ENCODE measurements around the gene RNF186.

DNA sequence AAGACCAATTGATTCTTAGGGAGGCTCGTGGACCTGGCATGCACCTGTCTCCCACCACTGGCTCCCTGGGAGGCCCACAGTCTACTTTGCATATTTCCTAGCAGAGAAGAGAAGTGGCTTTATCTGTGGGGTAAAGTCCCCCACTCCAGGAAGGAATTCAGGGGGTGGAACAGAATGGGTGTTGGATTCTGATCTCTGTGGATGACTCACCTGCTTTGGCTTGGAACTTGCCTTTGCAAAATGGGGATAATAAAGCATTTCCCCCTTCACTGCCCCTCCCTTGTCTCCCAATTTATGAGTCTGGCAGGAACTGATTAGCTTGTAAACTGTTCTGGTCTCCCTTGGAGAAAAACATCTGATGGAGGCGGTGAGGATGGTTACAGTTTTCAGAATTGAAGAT is 46.0 kb upstream of the RNF186 start:
- no peak for TF ChIP-seq JUND (IDR thresholded peaks at IDR 0.05)
- TF ChIP-seq GABPA (IDR thresholded peaks at IDR 0.05 in 1 of 2, conservative IDR thresholded peaks at IDR 0.05 in 1 of 2) = no peak
- TF ChIP-seq, protein P1, sequence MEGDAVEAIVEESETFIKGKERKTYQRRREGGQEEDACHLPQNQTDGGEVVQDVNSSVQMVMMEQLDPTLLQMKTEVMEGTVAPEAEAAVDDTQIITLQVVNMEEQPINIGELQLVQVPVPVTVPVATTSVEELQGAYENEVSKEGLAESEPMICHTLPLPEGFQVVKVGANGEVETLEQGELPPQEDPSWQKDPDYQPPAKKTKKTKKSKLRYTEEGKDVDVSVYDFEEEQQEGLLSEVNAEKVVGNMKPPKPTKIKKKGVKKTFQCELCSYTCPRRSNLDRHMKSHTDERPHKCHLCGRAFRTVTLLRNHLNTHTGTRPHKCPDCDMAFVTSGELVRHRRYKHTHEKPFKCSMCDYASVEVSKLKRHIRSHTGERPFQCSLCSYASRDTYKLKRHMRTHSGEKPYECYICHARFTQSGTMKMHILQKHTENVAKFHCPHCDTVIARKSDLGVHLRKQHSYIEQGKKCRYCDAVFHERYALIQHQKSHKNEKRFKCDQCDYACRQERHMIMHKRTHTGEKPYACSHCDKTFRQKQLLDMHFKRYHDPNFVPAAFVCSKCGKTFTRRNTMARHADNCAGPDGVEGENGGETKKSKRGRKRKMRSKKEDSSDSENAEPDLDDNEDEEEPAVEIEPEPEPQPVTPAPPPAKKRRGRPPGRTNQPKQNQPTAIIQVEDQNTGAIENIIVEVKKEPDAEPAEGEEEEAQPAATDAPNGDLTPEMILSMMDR (IDR thresholded peaks at IDR 0.05; ENCODE audit: low read depth, low read length, missing input control) = no peak
